ENCODE measurements around the gene FTSJ1. TPM values are rescaled to one million over a fixed set of nuclear protein-coding genes. Genes with fewer than 3 reads are reported as not detected.
"Not testable (repeated sequence)": the region's sequence is repeated elsewhere in the genome, so short reads cannot be mapped to it uniquely, and the experiment has no call there.

The FTSJ1 gene
- total RNA-seq, 1 experiment from 2014 or later = 136 TPM

DNA sequence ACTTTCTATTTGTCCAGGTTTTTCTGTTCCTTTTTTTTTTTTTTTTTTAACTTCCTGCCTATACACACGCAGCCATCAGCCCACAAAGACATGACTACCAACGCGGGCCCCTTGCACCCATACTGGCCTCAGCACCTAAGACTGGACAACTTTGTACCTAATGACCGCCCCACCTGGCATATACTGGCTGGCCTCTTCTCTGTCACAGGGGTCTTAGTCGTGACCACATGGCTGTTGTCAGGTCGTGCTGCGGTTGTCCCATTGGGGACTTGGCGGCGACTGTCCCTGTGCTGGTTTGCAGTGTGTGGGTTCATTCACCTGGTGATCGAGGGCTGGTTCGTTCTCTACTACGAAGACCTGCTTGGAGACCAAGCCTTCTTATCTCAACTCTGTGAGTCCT lies 47.7 kb downstream of the FTSJ1 start:
- DNase-seq (ENCODE audit: low read depth) = no peak

GRCh38 chrX:48525853-48526252 lies 49.9 kb downstream of the FTSJ1 start:
- DNase-seq (ENCODE audit: low read depth) = not testable (repeated sequence)

DNA sequence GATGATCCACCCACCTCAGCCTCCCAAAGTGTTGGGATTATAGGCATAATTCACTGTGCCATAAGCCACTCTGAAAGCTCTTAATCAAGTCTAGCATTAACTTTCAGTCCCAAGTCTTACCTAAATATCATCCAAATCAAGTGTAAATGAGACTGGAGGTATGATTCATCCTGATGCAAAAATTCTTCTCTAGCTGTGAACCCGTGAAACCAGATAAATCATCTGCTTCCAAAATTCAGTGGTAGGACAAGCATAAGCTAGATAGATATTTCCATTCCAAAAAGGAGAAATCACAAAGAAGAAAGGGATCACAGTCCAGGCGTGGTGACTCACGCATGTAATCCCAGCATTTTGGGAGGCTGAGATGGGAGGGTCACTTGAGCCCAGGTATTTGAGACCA lies 54.7 kb downstream of the FTSJ1 start:
- no peak for DNase-seq (ENCODE audit: low read depth)

GRCh38 chrX:48531358-48531959 lies 55.5 kb downstream of the FTSJ1 start:
- peak; percentile 83 for DNase-seq (ENCODE audit: low read depth)

DNA sequence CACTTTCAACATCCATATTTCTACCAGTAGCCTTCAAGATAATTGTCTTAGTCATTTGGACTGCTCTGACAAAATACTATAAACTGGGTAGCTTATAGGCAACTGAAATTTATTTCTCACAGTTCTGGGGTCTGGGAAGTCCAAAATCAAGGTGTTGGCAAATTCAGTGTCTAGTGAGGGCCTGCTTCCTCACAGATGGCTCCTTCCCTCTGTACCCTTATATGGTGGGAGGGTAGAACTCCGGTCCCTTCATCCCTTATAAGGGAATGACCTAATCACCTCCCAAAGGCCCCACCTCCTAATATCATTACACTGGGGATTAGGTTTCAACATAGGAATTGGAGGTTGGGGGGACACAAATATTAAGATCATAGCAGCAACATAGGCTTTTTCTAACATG lies 56.2 kb downstream of the FTSJ1 start:
- no peak for DNase-seq (ENCODE audit: low read depth)

GRCh38 chrX:48533165-48533564 lies 57.2 kb downstream of the FTSJ1 start:
- DNase-seq (ENCODE audit: low read depth) = no peak

Other genes starting within 250 kb of the FTSJ1 start
- not detected in 2 replicates for gene SSX1, start 220.8 kb upstream of the FTSJ1 start, total RNA-seq (2014; rRNA removed)
- not detected in 2 replicates for gene SSX3, start 119.5 kb upstream of the FTSJ1 start, total RNA-seq (2014; rRNA removed)
- gene SSX4, start 92.7 kb upstream of the FTSJ1 start, total RNA-seq (2014; rRNA removed) = not detected in 2 replicates
- not detected in 2 replicates for gene SSX4B, start 64.2 kb upstream of the FTSJ1 start, total RNA-seq (2014; rRNA removed)
- gene SLC38A5, start 5.9 kb upstream of the FTSJ1 start, total RNA-seq (2014; rRNA removed) = 2.9 and 4.4 TPM in 2 replicates
- 100 and 122 TPM in 2 replicates for gene PORCN, start 32.8 kb downstream of the FTSJ1 start, total RNA-seq (2014; rRNA removed)
- 37.7 and 41.8 TPM in 2 replicates for gene EBP, start 45.6 kb downstream of the FTSJ1 start, total RNA-seq (2014; rRNA removed)
- gene TBC1D25, start 63.5 kb downstream of the FTSJ1 start, total RNA-seq (2014; rRNA removed) = 9.2 and 9.7 TPM in 2 replicates
- gene RBM3, start 98.3 kb downstream of the FTSJ1 start, total RNA-seq (2014; rRNA removed) = 162 and 170 TPM in 2 replicates
- gene WDR13, start 121.3 kb downstream of the FTSJ1 start, total RNA-seq (2014; rRNA removed) = 131 and 133 TPM in 2 replicates
- not detected in 2 replicates for gene WAS, start 207.6 kb downstream of the FTSJ1 start, total RNA-seq (2014; rRNA removed)
- 13.0 and 14.8 TPM in 2 replicates for gene SUV39H1, start 220.5 kb downstream of the FTSJ1 start, total RNA-seq (2014; rRNA removed)

Measured in LHCN-M2 (cell line).